Astrocyte (in vitro differentiated cells and primary cell): ENCODE data around the gene CA12. TPM values are rescaled to one million over a fixed set of nuclear protein-coding genes. Genes with fewer than 3 reads are reported as not detected.
A peak's percentile ranks its signal among the peaks of the same experiment; 100 is the strongest.

Experiments used
- DNase-seq: peaks from one replicate; pipeline ENCODE4 v3.0.0-alpha.2; 2010; ENCODE audit warnings: low read depth
- FAIRE-seq: peaks from 2 replicates; lab custom pipeline; 2011; peaks lifted over from hg19 to GRCh38; lab: Jason Lieb, UNC
- H2AFZ ChIP-seq: 2 replicates; pipeline ENCODE4 v1.6.0; 2012; ENCODE audit warnings: low read depth, low read length, inconsistent platforms
- H3K27ac ChIP-seq: 2 replicates; pipeline ENCODE4 v1.5.1; 2011; ENCODE audit warnings: low read depth, low read length, inconsistent platforms
- H3K27me3 ChIP-seq: 2 replicates; pipeline ENCODE4 v1.6.0; 2011; ENCODE audit warnings: low read length, inconsistent platforms; ENCODE audit not compliant: insufficient read depth
- H3K36me3 ChIP-seq: 2 replicates; pipeline ENCODE4 v1.5.1; 2011; ENCODE audit warnings: low read length, inconsistent platforms; ENCODE audit not compliant: insufficient read depth
- H3K4me1 ChIP-seq: 2 replicates; pipeline ENCODE4 v1.5.1; 2011; ENCODE audit warnings: low read length, inconsistent platforms; ENCODE audit not compliant: insufficient read depth
- H3K4me2 ChIP-seq: 2 replicates; pipeline ENCODE4 v1.6.0; 2012; ENCODE audit warnings: low read length, inconsistent platforms
- H3K4me3 ChIP-seq: 2 replicates; pipeline ENCODE4 v1.5.1; 2011; ENCODE audit warnings: low read depth, mild to moderate bottlenecking, low read length, inconsistent platforms; ENCODE audit not compliant: insufficient read depth
- H3K79me2 ChIP-seq: 2 replicates; pipeline ENCODE4 v1.6.0; 2012; ENCODE audit warnings: mild to moderate bottlenecking, low read length, inconsistent platforms; ENCODE audit not compliant: insufficient read depth
- H3K9ac ChIP-seq: 2 replicates; pipeline ENCODE4 v1.6.0; 2012; ENCODE audit warnings: mild to moderate bottlenecking, low read length, inconsistent platforms
- H3K9me3 ChIP-seq: 2 replicates; pipeline ENCODE4 v1.5.1; 2012; ENCODE audit warnings: low read depth, mild to moderate bottlenecking, low read length, inconsistent platforms; ENCODE audit not compliant: insufficient read depth
- H4K20me1 ChIP-seq: 2 replicates; pipeline ENCODE4 v1.6.0; 2012; ENCODE audit warnings: low read length, inconsistent platforms; ENCODE audit not compliant: insufficient read depth
- H3K27ac Mint-ChIP-seq: one replicate; pipeline ENCODE4 v1.8.0; 2021; ENCODE audit warnings: mild to moderate bottlenecking, mixed read lengths; ENCODE audit not compliant: unreplicated experiment
- H3K27me3 Mint-ChIP-seq: one replicate; pipeline ENCODE4 v1.8.0; 2021; ENCODE audit warnings: low read depth, mixed read lengths; ENCODE audit not compliant: unreplicated experiment
- H3K36me3 Mint-ChIP-seq: one replicate; pipeline ENCODE4 v1.8.0; 2021; ENCODE audit warnings: low read depth, mixed read lengths; ENCODE audit not compliant: unreplicated experiment
- H3K4me1 Mint-ChIP-seq: one replicate; pipeline ENCODE4 v1.8.0; 2021; ENCODE audit warnings: low read depth, mixed read lengths; ENCODE audit not compliant: unreplicated experiment
- H3K4me3 Mint-ChIP-seq: one replicate; pipeline ENCODE4 v1.8.0; 2021; ENCODE audit warnings: mild to moderate bottlenecking, moderate library complexity, mixed read lengths; ENCODE audit not compliant: unreplicated experiment
- H3K9me3 Mint-ChIP-seq: one replicate; pipeline ENCODE4 v1.8.0; 2021; ENCODE audit warnings: mild to moderate bottlenecking, mixed read lengths; ENCODE audit not compliant: unreplicated experiment
- CTCF ChIP-seq: IDR thresholded peaks from 2 replicates; pipeline ENCODE4 v1.5.1; 2011; ENCODE audit warnings: low read depth, mild to moderate bottlenecking, inconsistent platforms, low read length, moderate library complexity; ENCODE audit not compliant: insufficient read depth
- EZH2 ChIP-seq: IDR thresholded peaks from 2 replicates; pipeline ENCODE4 v1.6.1; 2012; ENCODE audit warnings: mild to moderate bottlenecking, low read length, inconsistent platforms; ENCODE audit not compliant: insufficient read depth
- total RNA-seq: library from RNA; stranded (reverse); gene quantifications from 2 replicates; pipeline ENCODE4 v1.2.1, GENCODE V29; 2021

Gene CA12
- total RNA-seq, 1 donor from 2014 or later: 0.54 TPM

GRCh38 chr15:63371297-63371918 lies 10.2 kb downstream of the CA12 start:
- H2AFZ ChIP-seq: no peak overlapping the region
- peaks cover 25% of the 10 kb centered on the region for H3K4me1 Mint-ChIP-seq

GRCh38 chr15:63370764-63371163 lies 10.9 kb downstream of the CA12 start:
- Mint-ChIP-seq H3K4me1 (peaks cover 25% of the 10 kb centered on the region), H3K27me3 (peaks cover 9% of the 10 kb centered on the region), H3K36me3 (no peaks in the 10 kb centered on the region), H3K9me3 (no peaks in the 10 kb centered on the region), H3K27ac (no peak overlapping the region), H3K4me3 (no peak overlapping the region)
- Histone ChIP-seq H3K36me3 (peaks cover 3% of the 10 kb centered on the region), H3K4me2 (no peak overlapping the region), H3K4me1 (peaks cover 41% of the 10 kb centered on the region), H3K27me3 (no peaks in the 10 kb centered on the region), H3K27ac (no peak overlapping the region), H4K20me1 (no peaks in the 10 kb centered on the region), H3K4me3 (no peak overlapping the region), H2AFZ (no peak overlapping the region), H3K9ac (no peak overlapping the region), H3K9me3 (no peaks in the 10 kb centered on the region), H3K79me2 (peaks cover 12% of the 10 kb centered on the region)
- DNase-seq: no peak
- no peak for FAIRE-seq
- TF ChIP-seq EZH2: no peak
- TF ChIP-seq CTCF: no peak

More at GRCh38 chr15:63371297-63371918, 10.2 kb downstream of the CA12 start:
- Histone ChIP-seq H3K4me1 (peaks cover 47% of the 10 kb centered on the region), H3K4me2 (peak overlapping the region; percentile 76), H3K9me3 (no peaks in the 10 kb centered on the region), H3K79me2 (peaks cover 12% of the 10 kb centered on the region), H3K4me3 (no peak overlapping the region), H3K27ac (peak overlapping the region; percentile 78), H3K9ac (no peak overlapping the region), H4K20me1 (no peaks in the 10 kb centered on the region), H3K27me3 (no peaks in the 10 kb centered on the region), H3K36me3 (peaks cover 3% of the 10 kb centered on the region)
- H3K4me3 Mint-ChIP-seq: peak overlapping the region; percentile 4
- TF ChIP-seq CTCF (no peak), EZH2 (no peak)
- FAIRE-seq (no peak), DNase-seq (peak; percentile 45)
- no peaks in the 10 kb centered on the region for H3K36me3 Mint-ChIP-seq
- no peaks in the 10 kb centered on the region for H3K9me3 Mint-ChIP-seq
- H3K27me3 Mint-ChIP-seq: peaks cover 5% of the 10 kb centered on the region
- peak overlapping the region; percentile 69 for H3K27ac Mint-ChIP-seq

- FAIRE-seq (no peak), DNase-seq (peak; percentile 58)
- Histone ChIP-seq H3K36me3 (peaks cover 3% of the 10 kb centered on the region), H3K4me3 (no peak overlapping the region), H3K9me3 (no peaks in the 10 kb centered on the region), H3K79me2 (peaks cover 12% of the 10 kb centered on the region), H3K4me2 (no peak overlapping the region), H4K20me1 (no peaks in the 10 kb centered on the region), H3K9ac (no peak overlapping the region), H3K27ac (no peak overlapping the region), H3K27me3 (no peaks in the 10 kb centered on the region), H2AFZ (no peak overlapping the region), H3K4me1 (peaks cover 32% of the 10 kb centered on the region)
- Mint-ChIP-seq H3K4me3 (no peak overlapping the region), H3K27me3 (peaks cover 16% of the 10 kb centered on the region), H3K36me3 (no peaks in the 10 kb centered on the region), H3K4me1 (peaks cover 18% of the 10 kb centered on the region), H3K9me3 (no peaks in the 10 kb centered on the region), H3K27ac (no peak overlapping the region)
- TF ChIP-seq EZH2: no peak
- no peak for TF ChIP-seq CTCF
Observed at GRCh38 chr15:63369781-63370180, 11.9 kb downstream of the CA12 start.
